Endothelial cell (in vitro differentiated cells): ENCODE results near the gene ZMYM2. TPM values are rescaled to one million over a fixed set of nuclear protein-coding genes. Genes with fewer than 3 reads are reported as not detected.
A peak's percentile ranks its signal among the peaks of the same experiment; 100 is the strongest.

ENCODE experiments used
- DNase-seq: peaks from one replicate; pipeline ENCODE4 v3.0.0; 2021; ENCODE audit warnings: low spot score
- H3K27ac Mint-ChIP-seq: one replicate; pipeline ENCODE4 v1.8.0; 2021; ENCODE audit warnings: mixed read lengths, inconsistent platforms; ENCODE audit not compliant: unreplicated experiment
- H3K27me3 Mint-ChIP-seq: one replicate; pipeline ENCODE4 v1.8.0; 2021; ENCODE audit warnings: mild to moderate bottlenecking, moderate library complexity, mixed read lengths, inconsistent platforms; ENCODE audit not compliant: unreplicated experiment
- H3K36me3 Mint-ChIP-seq: one replicate; pipeline ENCODE4 v1.8.0; 2021; ENCODE audit warnings: mild to moderate bottlenecking, low read depth, mixed read lengths, inconsistent platforms; ENCODE audit not compliant: unreplicated experiment
- H3K4me1 Mint-ChIP-seq: one replicate; pipeline ENCODE4 v1.8.0; 2021; ENCODE audit warnings: mild to moderate bottlenecking, mixed read lengths, inconsistent platforms; ENCODE audit not compliant: unreplicated experiment
- H3K4me3 Mint-ChIP-seq: one replicate; pipeline ENCODE4 v1.8.0; 2021; ENCODE audit warnings: mild to moderate bottlenecking, mixed read lengths, inconsistent platforms; ENCODE audit not compliant: unreplicated experiment
- H3K9me3 Mint-ChIP-seq: one replicate; pipeline ENCODE4 v1.8.0; 2021; ENCODE audit warnings: mixed read lengths, inconsistent platforms; ENCODE audit not compliant: unreplicated experiment
- CTCF ChIP-seq: fragments of 200-600 bp; sonication (generic); IDR thresholded peaks from one replicate; pipeline ENCODE4 v1.5.0; 2021; ENCODE audit warnings: antibody characterized with exemption; ENCODE audit not compliant: unreplicated experiment
- total RNA-seq: library from RNA; stranded (reverse); fragmentation: NEBNext Ultra II Directional; extraction: Animal tissue kit (Norgen Biotek cat#: 25700); gene quantifications from one replicate; pipeline ENCODE4 v1.2.1, GENCODE V29; 2021; ENCODE audit not compliant: unreplicated experiment

The ZMYM2 gene
- total RNA-seq, 1 donor from 2014 or later: 124 TPM

GRCh38 chr13:19959141-19959830 is 759 bp downstream of the ZMYM2 start:
- DNase-seq: peak; percentile 59

GRCh38 chr13:19959831-19960652 is 1.5 kb downstream of the ZMYM2 start:
- peaks cover 6% of the 10 kb centered on the region for H3K36me3 Mint-ChIP-seq
- peaks cover 11% of the 10 kb centered on the region for H3K27me3 Mint-ChIP-seq

More at GRCh38 chr13:19959141-19959830, 759 bp downstream of the ZMYM2 start:
- Mint-ChIP-seq H3K27ac (peak overlapping the region; percentile 93), H3K9me3 (no peaks in the 10 kb centered on the region), H3K36me3 (peaks cover 6% of the 10 kb centered on the region), H3K4me1 (peaks cover 13% of the 10 kb centered on the region), H3K4me3 (peak overlapping the region; percentile 97), H3K27me3 (peaks cover 11% of the 10 kb centered on the region)
- TF ChIP-seq CTCF: no peak

GRCh38 chr13:19960653-19960976 is 2.1 kb downstream of the ZMYM2 start:
- peak overlapping the region; percentile 97 for H3K4me3 Mint-ChIP-seq
- DNase-seq: no peak
- H3K9me3 Mint-ChIP-seq: no peaks in the 10 kb centered on the region
- peaks cover 6% of the 10 kb centered on the region for H3K36me3 Mint-ChIP-seq
- peaks cover 11% of the 10 kb centered on the region for H3K27me3 Mint-ChIP-seq
- peak overlapping the region; percentile 81 for H3K27ac Mint-ChIP-seq
- peaks cover 13% of the 10 kb centered on the region for H3K4me1 Mint-ChIP-seq
- TF ChIP-seq CTCF: no peak

More at GRCh38 chr13:19959831-19960652, 1.5 kb downstream of the ZMYM2 start:
- peaks cover 13% of the 10 kb centered on the region for H3K4me1 Mint-ChIP-seq
- H3K4me3 Mint-ChIP-seq: peak overlapping the region; percentile 97
- peak; percentile 76 for DNase-seq
- peak; percentile 67 for TF ChIP-seq CTCF
- H3K9me3 Mint-ChIP-seq: no peaks in the 10 kb centered on the region
- H3K27ac Mint-ChIP-seq: peak overlapping the region; percentile 93

GRCh38 chr13:19961489-19961888 is 3.0 kb downstream of the ZMYM2 start:
- H3K36me3 Mint-ChIP-seq: peaks cover 6% of the 10 kb centered on the region
- no peak for DNase-seq

More at GRCh38 chr13:19961489-19961888, 3.0 kb downstream of the ZMYM2 start:
- H3K27me3 Mint-ChIP-seq: peaks cover 11% of the 10 kb centered on the region
- no peak for TF ChIP-seq CTCF
- H3K27ac Mint-ChIP-seq: peak overlapping the region; percentile 2
- H3K4me3 Mint-ChIP-seq: peak overlapping the region; percentile 56
- no peaks in the 10 kb centered on the region for H3K9me3 Mint-ChIP-seq
- peaks cover 13% of the 10 kb centered on the region for H3K4me1 Mint-ChIP-seq
